ENCODE data around the gene PRKAG2. TPM values are rescaled to one million over a fixed set of nuclear protein-coding genes. Genes with fewer than 3 reads are reported as not detected.

PRKAG2 gene
- total and polyA plus RNA-seq, 8 donors = 7.4 to 16.7 (median 9.2) TPM

GRCh38 chr7:151744051-151744580, 132.8 kb downstream of the PRKAG2 start:
- H3K27ac ChIP-seq = no peak overlapping the region
- no peaks in the 10 kb centered on the region for H3K36me3 ChIP-seq
- TF ChIP-seq CTCF (IDR thresholded peaks at IDR 0.05) = no peak
- H3K9me3 ChIP-seq = no peaks in the 10 kb centered on the region
- DNase-seq (no peak), FAIRE-seq (no peak), ATAC-seq (no peak)
- no peaks in the 10 kb centered on the region for H3K27me3 ChIP-seq
- WGBS, 2 donors = 90 to 93% methylated on average over 18 of the region's 18 CpGs
- intact Hi-C loops (cut with DNase I) = no loop called here
- no peak overlapping the region for H3K4me3 ChIP-seq
- H3K4me1 ChIP-seq = peaks cover 0 to 10% (median 0%) of the 10 kb centered on the region in 3 donors

GRCh38 chr7:151743481-151743983, 133.4 kb downstream of the PRKAG2 start:
- Histone ChIP-seq H3K4me3 (no peak overlapping the region), H3K4me1 (peaks cover 0 to 10% (median 0%) of the 10 kb centered on the region in 3 donors), H3K9me3 (no peaks in the 10 kb centered on the region), H3K27me3 (no peaks in the 10 kb centered on the region), H3K36me3 (no peaks in the 10 kb centered on the region), H3K27ac (no peak overlapping the region)
- no peak for TF ChIP-seq CTCF (IDR thresholded peaks at IDR 0.05)
- DNase-seq = no peak
- ATAC-seq = no peak
- no peak for FAIRE-seq
- 63 to 71% methylated on average over 10 of the region's 10 CpGs for WGBS, 2 donors
- intact Hi-C loops (cut with DNase I) = no loop called here

- intact Hi-C loops (cut with DNase I) = no loop called here
- 66 to 68% methylated on average over 18 of the region's 18 CpGs for WGBS, 2 donors
- peaks cover 0 to 10% (median 0%) of the 10 kb centered on the region in 3 donors for H3K4me1 ChIP-seq
- no peak for FAIRE-seq
- no peak overlapping the region for H3K27ac ChIP-seq
- no peak for DNase-seq
- no peak for TF ChIP-seq CTCF (IDR thresholded peaks at IDR 0.05)
- no peak overlapping the region for H3K4me3 ChIP-seq
- no peak for ATAC-seq
- no peaks in the 10 kb centered on the region for H3K36me3 ChIP-seq
- no peaks in the 10 kb centered on the region for H3K9me3 ChIP-seq
- no peaks in the 10 kb centered on the region for H3K27me3 ChIP-seq
Measured at GRCh38 chr7:151742713-151743480, 134.0 kb downstream of the PRKAG2 start.

- 93 to 96% methylated on average over 7 of the region's 7 CpGs for WGBS, 2 donors
- no peaks in the 10 kb centered on the region for H3K9me3 ChIP-seq
- no peak for DNase-seq
- no peak for TF ChIP-seq CTCF (IDR thresholded peaks at IDR 0.05)
- ATAC-seq = no peak
- H3K4me1 ChIP-seq = peaks cover 0 to 10% (median 0%) of the 10 kb centered on the region in 3 donors
- FAIRE-seq = no peak
- no peak overlapping the region for H3K4me3 ChIP-seq
- no peak overlapping the region for H3K27ac ChIP-seq
- H3K27me3 ChIP-seq = no peaks in the 10 kb centered on the region
- intact Hi-C loops (cut with DNase I) = no loop called here
- H3K36me3 ChIP-seq = no peaks in the 10 kb centered on the region
Measured at GRCh38 chr7:151741585-151741984, 135.3 kb downstream of the PRKAG2 start.
